GM23338 (cell line): Measurements from ENCODE around the gene CCNQ. TPM values are rescaled to one million over a fixed set of nuclear protein-coding genes. Genes with fewer than 3 reads are reported as not detected.

Experiments used
- ATAC-seq: fragments of 200-7000 bp; cut with Tn5 transposase; 3 replicates; pipeline ENCODE4 v1.9.1; 2020
- DNase-seq: peaks from one replicate; pipeline ENCODE4 v3.0.0-alpha.2; 2015; ENCODE audit warnings: low spot score
- H2AFZ ChIP-seq: fragments of 200-600 bp; sonication (generic); 2 replicates; pipeline ENCODE4 v1.8.0; 2016; ENCODE audit warnings: antibody characterized with exemption, mild to moderate bottlenecking, moderate library complexity
- H3F3A ChIP-seq: fragments of 200-600 bp; sonication (generic); replicated peaks from 2 replicates; pipeline ENCODE4 v1.8.0; 2017; ENCODE audit warnings: antibody characterized with exemption, mixed run types, low read depth
- H3K27ac ChIP-seq: fragments of 200-600 bp; sonication (generic); 2 replicates; pipeline ENCODE4 v1.6.1; 2016; ENCODE audit warnings: low read depth
- H3K27me3 ChIP-seq: fragments of 200-600 bp; sonication (generic); 2 replicates; pipeline ENCODE4 v1.8.0; 2016; ENCODE audit warnings: mild to moderate bottlenecking, mixed run types, moderate library complexity; ENCODE audit not compliant: insufficient read depth
- H3K36me3 ChIP-seq: fragments of 200-600 bp; sonication (generic); 2 replicates; pipeline ENCODE4 v1.8.0; 2016; ENCODE audit warnings: mild to moderate bottlenecking; ENCODE audit not compliant: insufficient read depth
- H3K4me1 ChIP-seq: fragments of 200-600 bp; sonication (generic); 2 replicates; pipeline ENCODE4 v1.8.0; 2016; ENCODE audit warnings: mild to moderate bottlenecking, moderate library complexity; ENCODE audit not compliant: insufficient read depth
- H3K4me2 ChIP-seq: fragments of 200-600 bp; sonication (generic); 2 replicates; pipeline ENCODE4 v1.7.1; 2017; ENCODE audit warnings: mixed run types
- H3K4me3 ChIP-seq: fragments of 200-600 bp; sonication (generic); 2 replicates; pipeline ENCODE4 v1.6.1; 2016; ENCODE audit warnings: mixed run types
- H3K79me2 ChIP-seq: fragments of 200-600 bp; sonication (generic); replicated peaks from 2 replicates; pipeline ENCODE4 v1.8.0; 2017; ENCODE audit warnings: mild to moderate bottlenecking; ENCODE audit not compliant: insufficient read depth
- H3K9me2 ChIP-seq: fragments of 200-600 bp; sonication (generic); 2 replicates; pipeline ENCODE4 v1.8.0; 2017; ENCODE audit not compliant: insufficient read depth
- H4K20me1 ChIP-seq: fragments of 200-600 bp; sonication (generic); replicated peaks from 2 replicates; pipeline ENCODE4 v1.8.0; 2017; ENCODE audit warnings: mild to moderate bottlenecking; ENCODE audit not compliant: insufficient read depth
- H3K27ac Mint-ChIP-seq: 2 replicates; pipeline ENCODE4 v1.8.0; 2020; ENCODE audit warnings: inconsistent platforms, mild to moderate bottlenecking, moderate library complexity, mixed read lengths
- H3K27me3 Mint-ChIP-seq: 3 replicates; pipeline ENCODE4 v1.8.0; 2022; ENCODE audit warnings: low read depth, mild to moderate bottlenecking, moderate library complexity, mixed read lengths, inconsistent platforms; ENCODE audit not compliant: insufficient read depth, poor library complexity
- H3K36me3 Mint-ChIP-seq: 3 replicates; pipeline ENCODE4 v1.8.0; 2021; ENCODE audit warnings: low read depth, mild to moderate bottlenecking, inconsistent platforms, moderate library complexity, mixed read lengths
- H3K4me1 Mint-ChIP-seq: 3 replicates; pipeline ENCODE4 v1.8.0; 2020; ENCODE audit warnings: mild to moderate bottlenecking, inconsistent platforms, mixed read lengths
- H3K4me3 Mint-ChIP-seq: 3 replicates; pipeline ENCODE4 v1.8.0; 2021; ENCODE audit warnings: moderate library complexity, mild to moderate bottlenecking, inconsistent platforms, mixed read lengths
- H3K9me3 Mint-ChIP-seq: 3 replicates; pipeline ENCODE4 v1.8.0; 2020; ENCODE audit warnings: moderate library complexity, mild to moderate bottlenecking, inconsistent platforms, mixed read lengths
- CREB1 ChIP-seq: fragments of 250-450 bp; sonication (Bioruptor Pico); IDR thresholded peaks from 2 replicates; pipeline ENCODE4 v1.5.0; 2020; ENCODE audit warnings: low read depth, mild to moderate bottlenecking, moderate library complexity
- ETS1 ChIP-seq: IDR thresholded peaks from 2 replicates; pipeline ENCODE4 v1.6.1; 2016; ENCODE audit warnings: antibody characterized with exemption
- EZH2 ChIP-seq: fragments of 200-600 bp; sonication (generic); IDR thresholded peaks from one replicate; pipeline ENCODE4 v1.8.0; 2017; ENCODE audit warnings: antibody characterized with exemption, mild to moderate bottlenecking, low read depth; ENCODE audit not compliant: unreplicated experiment
- EZH2phosphoT487 ChIP-seq: fragments of 200-600 bp; sonication (generic); IDR thresholded peaks from one replicate; pipeline ENCODE4 v1.8.1; 2018; ENCODE audit warnings: antibody characterized with exemption; ENCODE audit not compliant: unreplicated experiment
- JUNB ChIP-seq: IDR thresholded peaks from one replicate; pipeline ENCODE4 v1.6.1; 2016; ENCODE audit warnings: antibody characterized with exemption; ENCODE audit not compliant: unreplicated experiment
- NANOG ChIP-seq: IDR thresholded peaks from 2 replicates; pipeline ENCODE4 v1.6.1; 2016; ENCODE audit warnings: antibody characterized with exemption, borderline replicate concordance
- POLR2AphosphoS5 ChIP-seq: IDR thresholded peaks from 2 replicates; pipeline ENCODE4 v1.6.1; 2016; ENCODE audit warnings: antibody characterized with exemption, low read depth
- STAT1 ChIP-seq: IDR thresholded peaks from one replicate; pipeline ENCODE4 v1.6.1; 2016; ENCODE audit warnings: antibody characterized with exemption; ENCODE audit not compliant: unreplicated experiment
- ZNF331 ChIP-seq: fragments of 250-450 bp; sonication (Bioruptor Pico); IDR thresholded peaks from 2 replicates; pipeline ENCODE4 v1.5.0; 2020; ENCODE audit warnings: low read depth, mild to moderate bottlenecking, moderate library complexity
- polyA plus RNA-seq: library from polyadenylated mRNA; unstranded; fragments of >200 nt; fragmentation: Nextera tagmentation; extraction: Ambion mirVana; gene quantifications from 2 replicates; pipeline ENCODE4 v1.2.1, GENCODE V29; 2016
- total RNA-seq: library from RNA; depleted of rRNA; stranded (reverse); fragments of >200 nt; shearing (Covaris generic); gene quantifications from 2 replicates; pipeline ENCODE4 v1.2.3, GENCODE V29; 2014
- TF ChIP-seq, protein P1 (sequence below): IDR thresholded peaks from one replicate; pipeline ENCODE4 v1.6.1; 2018; ENCODE audit warnings: antibody characterized with exemption; ENCODE audit not compliant: unreplicated experiment

Gene CCNQ
- total and polyA plus RNA-seq, 2 experiments from 2014 or later, result 19.4 to 30.2 TPM

GRCh38 chrX:153602601-153603000 is 3.7 kb upstream of the CCNQ start (continued):
- TF ChIP-seq, protein P1, sequence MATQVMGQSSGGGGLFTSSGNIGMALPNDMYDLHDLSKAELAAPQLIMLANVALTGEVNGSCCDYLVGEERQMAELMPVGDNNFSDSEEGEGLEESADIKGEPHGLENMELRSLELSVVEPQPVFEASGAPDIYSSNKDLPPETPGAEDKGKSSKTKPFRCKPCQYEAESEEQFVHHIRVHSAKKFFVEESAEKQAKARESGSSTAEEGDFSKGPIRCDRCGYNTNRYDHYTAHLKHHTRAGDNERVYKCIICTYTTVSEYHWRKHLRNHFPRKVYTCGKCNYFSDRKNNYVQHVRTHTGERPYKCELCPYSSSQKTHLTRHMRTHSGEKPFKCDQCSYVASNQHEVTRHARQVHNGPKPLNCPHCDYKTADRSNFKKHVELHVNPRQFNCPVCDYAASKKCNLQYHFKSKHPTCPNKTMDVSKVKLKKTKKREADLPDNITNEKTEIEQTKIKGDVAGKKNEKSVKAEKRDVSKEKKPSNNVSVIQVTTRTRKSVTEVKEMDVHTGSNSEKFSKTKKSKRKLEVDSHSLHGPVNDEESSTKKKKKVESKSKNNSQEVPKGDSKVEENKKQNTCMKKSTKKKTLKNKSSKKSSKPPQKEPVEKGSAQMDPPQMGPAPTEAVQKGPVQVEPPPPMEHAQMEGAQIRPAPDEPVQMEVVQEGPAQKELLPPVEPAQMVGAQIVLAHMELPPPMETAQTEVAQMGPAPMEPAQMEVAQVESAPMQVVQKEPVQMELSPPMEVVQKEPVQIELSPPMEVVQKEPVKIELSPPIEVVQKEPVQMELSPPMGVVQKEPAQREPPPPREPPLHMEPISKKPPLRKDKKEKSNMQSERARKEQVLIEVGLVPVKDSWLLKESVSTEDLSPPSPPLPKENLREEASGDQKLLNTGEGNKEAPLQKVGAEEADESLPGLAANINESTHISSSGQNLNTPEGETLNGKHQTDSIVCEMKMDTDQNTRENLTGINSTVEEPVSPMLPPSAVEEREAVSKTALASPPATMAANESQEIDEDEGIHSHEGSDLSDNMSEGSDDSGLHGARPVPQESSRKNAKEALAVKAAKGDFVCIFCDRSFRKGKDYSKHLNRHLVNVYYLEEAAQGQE, result no peak
- TF ChIP-seq EZH2phosphoT487, result no peak

- ATAC-seq (no peak), DNase-seq (no peak)
- Histone ChIP-seq H3K79me2 (peaks cover 8% of the 10 kb centered on the region), H3F3A (no peaks in the 10 kb centered on the region), H3K27me3 (peaks cover 4% of the 10 kb centered on the region; the same call in 1 of the 2 replicates), H3K9me2 (no peaks in the 10 kb centered on the region), H3K4me2 (no peak overlapping the region), H3K4me3 (no peak overlapping the region), H3K36me3 (no peaks in the 10 kb centered on the region), H4K20me1 (no peaks in the 10 kb centered on the region; the same call in 1 of the 2 replicates), H3K27ac (no peak overlapping the region), H3K4me1 (no peaks in the 10 kb centered on the region), H2AFZ (no peak overlapping the region)
- Mint-ChIP-seq H3K27me3 (peaks cover 5% of the 10 kb centered on the region), H3K9me3 (no peaks in the 10 kb centered on the region), H3K4me3 (no peak overlapping the region), H3K36me3 (no peaks in the 10 kb centered on the region), H3K27ac (no peak overlapping the region), H3K4me1 (peaks cover 11% of the 10 kb centered on the region)
- TF ChIP-seq POLR2AphosphoS5 (no peak), EZH2 (no peak), NANOG (no peak), EZH2phosphoT487 (no peak), STAT1 (no peak), ETS1 (no peak), JUNB (no peak), ZNF331 (CRISPR knock-in tag) (no peak), CREB1 (CRISPR knock-in tag) (no peak)
These were observed 2.7 kb upstream of the CCNQ start for GRCh38 chrX:153601511-153602110.
